GM18519 (cell line): ENCODE data around the gene SUSD3.
"Not testable (repeated sequence)": the region's sequence is repeated elsewhere in the genome, so short reads cannot be mapped to it uniquely, and the experiment has no call there.

Experiments
- ATAC-seq: cut with Tn5 transposase; IDR thresholded peaks from one replicate; pipeline ENCODE4 v1.9.1; 2021; ENCODE audit warnings: mild to moderate bottlenecking, moderate library complexity; ENCODE audit not compliant: unreplicated experiment, low FRiP score

SUSD3 gene

GRCh38 chr9:93107825-93108161 is 49.3 kb downstream of the SUSD3 start:
- no peak for ATAC-seq

- ATAC-seq, result no peak
These were observed 50.0 kb downstream of the SUSD3 start for GRCh38 chr9:93108291-93109041.

- ATAC-seq, result no peak
These were observed 51.9 kb downstream of the SUSD3 start for GRCh38 chr9:93110311-93110855.

GRCh38 chr9:93111001-93111370 is 52.5 kb downstream of the SUSD3 start:
- ATAC-seq, result no peak

- ATAC-seq, result no peak
These were observed 53.0 kb downstream of the SUSD3 start for GRCh38 chr9:93111371-93112115.

- no peak for ATAC-seq
These were observed 53.8 kb downstream of the SUSD3 start for GRCh38 chr9:93112116-93112863.

- no peak for ATAC-seq
These were observed 54.4 kb downstream of the SUSD3 start for GRCh38 chr9:93112864-93113389.

- no peak for ATAC-seq
These were observed 55.9 kb downstream of the SUSD3 start for GRCh38 chr9:93114169-93114983.

- ATAC-seq, result no peak
These were observed 56.5 kb downstream of the SUSD3 start for GRCh38 chr9:93114984-93115335.

- ATAC-seq, result no peak
These were observed 57.1 kb downstream of the SUSD3 start for GRCh38 chr9:93115486-93116071.

GRCh38 chr9:93116072-93116961 is 57.8 kb downstream of the SUSD3 start:
- ATAC-seq, result no peak

GRCh38 chr9:93117521-93117920 is 59.0 kb downstream of the SUSD3 start:
- ATAC-seq, result not testable (repeated sequence)

- no peak for ATAC-seq
These were observed 59.7 kb downstream of the SUSD3 start for GRCh38 chr9:93117924-93118862.

- ATAC-seq, result no peak
These were observed 60.6 kb downstream of the SUSD3 start for GRCh38 chr9:93118863-93119702.

- no peak for ATAC-seq
These were observed 61.1 kb downstream of the SUSD3 start for GRCh38 chr9:93119703-93119952.

- peak; percentile 73 for ATAC-seq
These were observed 61.7 kb downstream of the SUSD3 start for GRCh38 chr9:93119953-93120845.
